Effector CD8-positive, alpha-beta T cell (primary cell): ENCODE measurements around the gene PTPRH.

ENCODE experiments used
- DNase-seq: peaks from one replicate; lab custom pipeline; 2025; lab: John Stamatoyannopoulos, UW

Gene PTPRH

GRCh38 chr19:55245236-55245904, 36.1 kb upstream of the PTPRH start:
- no peak for DNase-seq

GRCh38 chr19:55244004-55244680, 34.8 kb upstream of the PTPRH start:
- DNase-seq: no peak

GRCh38 chr19:55242517-55242916, 33.2 kb upstream of the PTPRH start:
- no peak for DNase-seq

- DNase-seq: no peak
Observed at GRCh38 chr19:55241935-55242464, 32.7 kb upstream of the PTPRH start.

GRCh38 chr19:55241143-55241934, 32.0 kb upstream of the PTPRH start:
- DNase-seq: no peak

GRCh38 chr19:55240713-55241020, 31.4 kb upstream of the PTPRH start:
- no peak for DNase-seq

GRCh38 chr19:55239004-55239403, 29.7 kb upstream of the PTPRH start:
- DNase-seq: no peak

- DNase-seq: no peak
Observed at GRCh38 chr19:55238030-55238429, 28.7 kb upstream of the PTPRH start.

- no peak for DNase-seq
Observed at GRCh38 chr19:55232986-55233385, 23.7 kb upstream of the PTPRH start.

GRCh38 chr19:55232286-55232602, 22.9 kb upstream of the PTPRH start:
- no peak for DNase-seq

- no peak for DNase-seq
Observed at GRCh38 chr19:55231391-55232285, 22.3 kb upstream of the PTPRH start.

GRCh38 chr19:55230780-55231179, 21.5 kb upstream of the PTPRH start:
- no peak for DNase-seq

- no peak for DNase-seq
Observed at GRCh38 chr19:55230329-55230728, 21.0 kb upstream of the PTPRH start.

GRCh38 chr19:55229789-55230182, 20.5 kb upstream of the PTPRH start:
- no peak for DNase-seq

GRCh38 chr19:55229145-55229788, 20.0 kb upstream of the PTPRH start:
- no peak for DNase-seq

- DNase-seq: no peak
Observed at GRCh38 chr19:55228403-55229031, 19.2 kb upstream of the PTPRH start, which contains the start of gene TMEM86B. Gene TMEM86B (minus strand): TSS chr19:55228763. CDS start chr19:55228741, 22 bp downstream.

- no peak for DNase-seq
Observed at GRCh38 chr19:55228015-55228391, 18.7 kb upstream of the PTPRH start.

GRCh38 chr19:55227241-55228014, 18.1 kb upstream of the PTPRH start:
- no peak for DNase-seq

- no peak for DNase-seq
Observed at GRCh38 chr19:55226788-55227187, 17.5 kb upstream of the PTPRH start.

GRCh38 chr19:55226273-55226672, 17.0 kb upstream of the PTPRH start:
- DNase-seq: no peak
